NCI-H2029 (cell line): ENCODE data around the gene TAPBPL.
A peak's percentile ranks its signal among the peaks of the same experiment; 100 is the strongest.
"Not testable (repeated sequence)": the region's sequence is repeated elsewhere in the genome, so short reads cannot be mapped to it uniquely, and the experiment has no call there.

Experiments
- DNase-seq: peaks from one replicate; lab custom pipeline; 2025; lab: John Stamatoyannopoulos, UW

Gene TAPBPL, protein sequence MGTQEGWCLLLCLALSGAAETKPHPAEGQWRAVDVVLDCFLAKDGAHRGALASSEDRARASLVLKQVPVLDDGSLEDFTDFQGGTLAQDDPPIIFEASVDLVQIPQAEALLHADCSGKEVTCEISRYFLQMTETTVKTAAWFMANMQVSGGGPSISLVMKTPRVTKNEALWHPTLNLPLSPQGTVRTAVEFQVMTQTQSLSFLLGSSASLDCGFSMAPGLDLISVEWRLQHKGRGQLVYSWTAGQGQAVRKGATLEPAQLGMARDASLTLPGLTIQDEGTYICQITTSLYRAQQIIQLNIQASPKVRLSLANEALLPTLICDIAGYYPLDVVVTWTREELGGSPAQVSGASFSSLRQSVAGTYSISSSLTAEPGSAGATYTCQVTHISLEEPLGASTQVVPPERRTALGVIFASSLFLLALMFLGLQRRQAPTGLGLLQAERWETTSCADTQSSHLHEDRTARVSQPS

DNA sequence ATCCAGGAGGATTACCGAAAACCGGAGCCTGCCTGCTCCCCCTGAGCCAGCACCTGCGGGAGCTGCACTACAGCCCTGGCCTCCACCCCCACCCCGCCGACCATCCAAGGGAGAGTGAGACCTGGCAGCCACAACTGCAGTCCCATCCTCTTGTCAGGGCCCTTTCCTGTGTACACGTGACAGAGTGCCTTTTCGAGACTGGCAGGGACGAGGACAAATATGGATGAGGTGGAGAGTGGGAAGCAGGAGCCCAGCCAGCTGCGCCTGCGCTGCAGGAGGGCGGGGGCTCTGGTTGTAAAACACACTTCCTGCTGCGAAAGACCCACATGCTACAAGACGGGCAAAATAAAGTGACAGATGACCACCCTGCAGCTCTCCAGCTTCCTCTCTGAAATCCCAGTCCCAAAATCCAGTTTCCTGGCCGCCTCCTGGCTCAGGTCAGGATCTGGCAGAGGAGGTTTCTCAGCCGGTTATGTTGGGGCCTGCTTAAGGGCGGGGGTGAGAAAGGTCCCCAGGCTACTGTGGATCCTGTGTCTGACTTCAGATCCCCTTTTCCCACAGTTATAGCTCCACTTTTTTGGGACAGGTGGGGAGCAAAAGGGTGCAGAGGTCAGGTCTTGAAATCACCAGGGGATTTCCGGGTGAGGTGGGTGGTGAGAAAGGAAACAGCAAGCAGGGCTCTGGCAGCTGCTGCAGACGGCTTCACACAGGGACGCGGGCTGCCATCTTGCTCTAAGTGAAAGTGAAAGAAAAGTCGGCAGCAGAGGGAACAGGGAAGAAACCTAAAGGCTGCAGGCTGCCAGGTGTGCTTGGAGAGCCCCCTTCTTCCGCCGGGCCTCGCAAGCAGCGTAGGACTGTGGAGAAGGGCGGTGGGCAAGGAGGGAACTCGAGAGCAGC is at the start of gene TAPBPL:
TAPBPL (plus strand) TSS at position 695 of the 897 bp plus-strand sequence. CDS start 207 bp downstream, outside the sequence.
- peak; percentile 96 for DNase-seq

DNA sequence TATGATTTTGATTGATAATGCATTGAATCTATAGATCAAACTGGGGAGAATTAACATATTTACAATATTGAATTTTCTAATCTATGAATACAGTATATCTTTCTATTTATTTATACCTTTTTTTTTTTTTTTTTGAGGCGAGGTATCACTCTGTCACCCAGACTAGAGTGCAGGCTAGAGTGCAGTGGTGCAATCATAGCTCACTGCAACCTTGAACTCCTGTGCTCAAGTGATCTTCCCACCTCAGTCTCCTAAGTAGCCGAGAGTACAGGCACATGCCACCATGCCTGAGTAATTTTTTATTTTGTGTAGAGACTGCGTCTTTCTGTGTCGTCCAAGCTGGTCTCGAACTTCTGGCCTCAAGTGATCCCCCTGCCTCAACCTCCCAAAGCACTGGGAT is 47.5 kb upstream of the TAPBPL start:
- no peak for DNase-seq

DNA sequence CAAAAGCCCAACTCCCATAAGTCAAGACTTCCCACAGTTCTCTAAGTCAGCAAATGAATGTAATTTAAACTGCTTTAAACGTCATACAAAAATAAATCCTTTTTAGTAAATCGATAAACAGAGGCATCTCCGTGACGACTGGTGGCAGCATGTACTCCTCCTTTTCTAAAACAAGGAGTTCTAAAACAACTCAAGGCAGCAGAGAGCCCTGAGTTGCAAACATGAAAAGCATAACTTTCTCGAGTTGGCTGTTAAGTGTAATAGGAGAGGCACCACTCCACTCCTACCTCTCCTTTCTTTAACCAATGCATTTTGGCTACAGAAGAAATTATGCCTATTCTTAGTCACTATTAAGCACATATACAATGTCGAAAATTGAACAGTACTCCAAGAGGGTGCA is 45.9 kb upstream of the TAPBPL start:
- DNase-seq, result no peak

DNA sequence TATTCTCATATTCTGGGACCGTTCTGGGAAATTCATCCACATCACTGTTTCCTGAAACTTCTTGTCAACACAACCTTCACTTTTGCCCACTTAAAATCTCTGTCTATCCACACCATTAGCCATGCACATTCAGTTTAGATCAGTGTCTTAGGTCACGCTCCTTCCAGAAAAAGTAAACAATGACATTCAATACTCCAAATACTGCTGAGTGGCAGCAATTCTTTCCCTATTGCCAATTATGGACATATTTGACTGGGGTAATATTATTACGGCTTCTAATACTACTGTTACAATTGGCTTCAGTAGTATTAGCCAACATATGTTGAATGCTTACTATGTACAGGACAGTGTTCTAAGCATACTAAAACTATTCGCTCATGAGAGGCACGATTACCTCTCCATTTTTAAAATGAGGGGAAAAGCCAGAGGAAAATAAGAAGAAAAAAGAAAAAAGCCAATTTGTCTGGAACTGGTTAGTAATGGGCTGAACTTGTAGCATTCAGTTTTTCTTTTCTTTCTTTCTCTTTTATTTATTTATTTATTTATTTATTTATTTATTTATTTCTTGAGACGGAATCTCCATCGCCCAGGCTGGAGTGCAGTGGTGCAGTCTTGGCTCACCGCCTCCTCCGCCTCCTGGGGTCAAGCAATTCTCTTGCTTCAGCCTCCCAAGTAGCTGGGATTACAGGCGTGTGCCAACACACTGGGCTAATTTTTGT is 44.4 kb upstream of the TAPBPL start:
- DNase-seq, result peak; percentile 23

DNA sequence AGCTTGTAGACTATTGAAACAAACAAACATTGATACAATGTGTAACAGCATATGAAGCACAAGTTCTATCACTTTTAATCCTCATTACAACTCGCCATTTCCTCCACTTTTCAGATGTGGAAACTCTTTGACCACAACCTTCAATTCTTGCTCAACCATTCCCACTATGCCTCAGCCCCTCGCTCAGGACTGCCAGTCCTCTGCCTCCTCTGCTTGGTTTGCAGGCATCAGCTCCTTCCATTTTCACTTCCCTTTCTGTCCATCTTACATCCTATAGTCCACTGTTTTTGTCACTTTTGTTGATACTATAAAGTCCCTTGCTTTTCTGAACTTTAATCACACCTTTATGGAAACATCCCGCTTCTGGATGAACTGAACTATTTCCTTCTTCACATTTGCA is 35.2 kb upstream of the TAPBPL start:
- DNase-seq, result no peak

DNA sequence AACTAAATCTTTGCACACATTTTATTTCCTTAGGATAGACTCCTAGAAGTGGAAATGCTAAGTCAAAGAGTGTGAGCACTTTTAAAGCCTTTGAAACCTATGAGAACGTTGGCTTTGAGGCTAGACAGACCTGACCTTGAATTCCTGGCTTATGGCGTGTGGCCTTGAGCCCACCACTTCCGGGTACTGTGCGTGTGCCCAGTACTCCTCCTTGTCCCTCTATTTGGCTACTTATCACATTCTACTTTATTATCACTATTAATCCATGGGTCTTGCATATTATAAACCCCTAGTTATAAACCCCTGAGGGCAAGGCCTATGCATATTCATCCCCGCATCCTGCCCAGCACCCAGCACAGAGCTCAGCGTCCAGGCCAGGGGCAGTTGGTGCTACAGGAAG is 33.0 kb upstream of the TAPBPL start:
- no peak for DNase-seq

DNA sequence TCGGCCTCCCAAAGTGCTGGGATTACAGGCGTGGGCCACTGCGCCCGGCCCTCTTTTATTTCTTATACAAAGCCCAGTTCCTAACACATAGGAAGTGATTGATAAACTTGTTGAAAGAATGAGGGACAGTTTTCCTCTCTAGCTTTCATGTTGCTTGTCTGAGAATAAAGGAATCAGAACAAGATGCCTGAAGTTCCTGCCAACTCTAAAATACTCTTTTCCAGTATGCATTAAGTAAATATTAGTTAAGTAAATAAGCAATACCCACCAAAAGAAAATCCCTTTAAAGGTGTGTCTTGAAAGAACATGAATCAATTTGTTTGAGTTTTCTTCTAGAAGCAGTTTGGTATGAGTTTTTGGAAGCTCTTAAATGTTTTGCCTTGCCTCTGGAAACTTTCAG is 31.5 kb upstream of the TAPBPL start:
- DNase-seq, result no peak

DNA sequence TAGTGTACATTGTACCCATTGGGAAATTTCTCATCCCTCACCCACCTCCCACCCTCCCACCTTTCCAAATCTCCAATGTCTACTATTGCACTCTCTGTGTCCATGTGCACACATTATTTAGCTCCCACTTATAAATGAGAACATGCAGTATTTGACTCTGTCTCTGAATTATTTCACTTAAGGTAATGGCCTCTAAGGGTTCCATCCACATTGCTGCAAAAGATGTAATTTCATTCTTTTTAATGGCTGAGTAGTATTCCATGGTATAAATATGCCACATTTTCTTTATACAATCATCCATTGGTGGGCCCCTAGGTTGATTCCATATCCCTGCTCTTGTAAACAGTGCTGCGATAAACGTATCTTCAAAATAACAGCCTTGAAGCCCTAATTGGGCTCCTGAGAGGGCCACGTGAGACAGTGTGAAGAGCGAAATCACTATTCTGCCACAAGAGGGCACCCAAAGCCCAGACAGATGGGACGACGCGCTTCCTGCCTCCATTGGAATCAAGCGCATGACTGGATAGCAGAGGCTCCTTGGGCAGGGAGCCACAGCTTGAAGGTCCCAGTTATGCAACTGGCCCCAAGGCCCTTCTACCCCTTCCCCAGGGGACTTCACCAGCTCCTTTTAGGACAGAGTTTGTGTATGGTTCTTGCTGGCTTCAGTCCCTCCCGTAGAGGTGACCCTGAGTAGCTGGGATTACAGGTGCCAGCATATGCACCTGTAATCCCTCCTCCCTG is 28.4 kb upstream of the TAPBPL start:
- peak; percentile 92 for DNase-seq

DNA sequence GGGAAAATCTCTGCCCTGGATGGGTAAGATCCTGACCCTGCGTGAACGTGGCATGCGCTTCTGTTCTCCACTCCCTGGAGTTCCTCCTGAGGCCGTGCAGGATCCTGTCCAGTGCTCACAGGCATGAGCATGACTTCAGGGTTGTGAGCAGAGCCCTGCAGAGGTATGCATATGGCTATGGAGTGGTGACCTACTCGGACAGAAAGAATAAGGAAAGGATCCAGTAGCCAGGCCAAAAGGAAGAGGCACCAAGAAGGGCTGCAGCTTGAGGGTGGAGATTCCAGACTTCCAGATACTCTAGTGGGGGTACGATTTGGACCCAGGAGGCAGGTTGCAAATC is 27.9 kb upstream of the TAPBPL start:
- no peak for DNase-seq

DNA sequence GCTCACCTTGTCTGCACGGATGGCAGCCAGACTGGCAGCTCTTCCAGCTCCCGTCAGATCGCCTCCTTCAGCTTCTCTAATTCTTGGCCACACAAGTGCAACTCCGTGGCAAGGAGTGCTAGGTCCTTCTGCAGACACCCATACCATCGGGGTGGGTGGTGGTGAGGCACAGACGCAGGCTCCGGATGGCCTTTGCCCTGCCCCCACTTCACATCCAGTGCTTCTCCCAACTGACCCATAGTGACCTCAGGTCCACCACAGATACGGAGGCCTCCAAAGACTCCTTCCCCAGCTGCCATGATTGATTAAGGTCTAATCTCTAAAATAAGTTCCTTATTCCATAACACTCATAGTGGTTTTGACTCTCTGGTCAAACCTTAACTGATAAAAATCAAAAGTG is 27.0 kb upstream of the TAPBPL start:
- no peak for DNase-seq

DNA sequence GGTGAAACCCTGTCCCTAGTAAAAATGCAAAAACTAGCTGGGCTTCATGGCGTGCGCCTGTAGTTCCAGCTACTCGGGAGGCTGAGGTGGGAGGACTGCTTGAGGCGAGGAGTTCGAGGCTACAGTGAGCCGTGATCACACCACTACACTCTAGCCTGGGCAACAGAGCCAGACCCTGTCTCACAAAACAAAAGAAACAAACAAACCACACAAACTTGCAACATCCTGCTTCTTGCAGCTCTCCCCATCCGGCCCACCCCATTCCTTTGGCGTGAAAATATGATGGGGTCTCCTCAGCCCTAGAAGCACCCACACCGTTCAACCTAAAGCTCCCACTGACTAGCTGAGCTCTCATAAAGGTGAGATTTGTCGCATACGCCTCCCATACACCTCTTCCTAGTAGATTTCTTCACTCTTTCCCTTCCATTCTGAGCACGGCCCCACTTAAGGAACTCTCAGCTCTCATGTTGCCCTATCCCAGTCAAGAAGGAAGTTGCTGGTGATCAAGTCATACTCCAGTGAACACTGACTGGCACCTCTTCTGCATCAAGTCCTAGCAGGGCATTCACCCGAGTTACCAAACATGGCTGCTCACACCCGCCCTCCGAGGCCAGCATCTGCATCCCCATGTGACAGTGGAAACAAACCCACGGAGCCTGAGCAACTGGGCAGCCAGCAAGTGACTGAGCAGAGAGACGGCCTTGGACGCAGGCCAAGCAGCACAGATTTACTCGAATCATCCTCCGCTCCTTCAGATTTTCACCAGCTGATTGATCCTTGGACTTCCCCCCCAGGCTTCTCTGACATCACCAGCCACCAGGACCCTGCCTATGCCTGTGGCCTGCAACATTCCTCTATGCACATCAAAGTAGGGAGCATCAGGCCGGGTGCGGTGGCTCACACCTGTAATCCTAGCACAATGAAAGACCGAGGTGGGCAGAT is 26.0 kb upstream of the TAPBPL start:
- no peak for DNase-seq

DNA sequence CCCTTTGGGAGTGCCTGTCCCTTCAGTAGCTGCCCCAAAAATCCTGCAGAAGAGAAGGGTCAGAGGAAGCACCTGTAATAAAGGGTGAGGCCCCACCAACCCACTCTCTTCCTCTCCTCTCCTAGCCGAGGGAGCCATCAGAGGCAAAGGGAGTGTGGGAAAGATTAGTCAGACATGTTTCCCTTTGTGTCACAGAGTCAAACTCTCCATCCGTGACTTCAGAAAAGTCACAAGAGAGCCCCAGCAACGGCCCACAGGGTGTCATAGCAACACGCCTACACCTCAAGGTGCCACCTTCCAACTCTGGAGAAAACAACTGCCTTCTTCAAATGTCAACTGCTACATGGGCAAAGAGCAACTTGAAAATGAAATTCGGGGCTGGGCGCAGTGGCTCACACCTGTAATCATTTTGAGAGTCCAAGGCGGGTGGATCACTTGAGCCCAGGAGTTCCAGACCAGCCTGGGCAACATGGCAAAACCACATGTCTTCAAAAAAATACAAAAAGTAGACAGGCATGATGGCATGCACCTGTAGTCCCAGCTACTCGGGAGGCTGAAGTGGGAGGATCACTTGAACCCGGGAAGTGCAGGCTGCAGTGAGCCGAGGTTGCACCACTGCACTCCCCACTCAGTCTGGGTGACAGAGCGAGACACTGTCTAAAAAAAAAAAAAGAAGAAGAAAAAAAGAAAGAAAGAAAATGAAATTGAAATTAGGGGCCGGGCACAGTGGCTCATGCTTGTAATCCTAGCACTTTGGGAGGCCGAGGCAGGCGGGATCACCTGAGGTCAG is 24.8 kb upstream of the TAPBPL start:
- no peak for DNase-seq

DNA sequence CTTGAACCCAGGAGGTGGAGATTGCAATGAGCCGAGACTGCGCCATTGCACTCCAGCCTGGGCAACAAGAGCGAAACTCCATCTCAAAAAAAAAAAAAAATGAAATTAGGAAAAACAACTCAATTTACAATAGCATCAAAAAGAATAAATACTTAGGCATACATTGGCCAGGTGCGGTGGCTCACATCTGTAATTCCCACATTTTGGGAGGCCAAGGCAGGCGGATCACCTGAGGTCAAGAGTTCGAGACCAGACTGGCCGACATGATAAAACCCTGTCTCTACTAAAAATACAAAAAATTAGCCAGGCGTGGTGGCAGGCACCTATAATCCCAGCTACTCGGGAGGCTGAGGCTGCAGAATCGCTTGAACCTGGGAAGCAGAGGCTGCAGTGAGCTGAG is 24.0 kb upstream of the TAPBPL start:
- DNase-seq, result not testable (repeated sequence)

DNA sequence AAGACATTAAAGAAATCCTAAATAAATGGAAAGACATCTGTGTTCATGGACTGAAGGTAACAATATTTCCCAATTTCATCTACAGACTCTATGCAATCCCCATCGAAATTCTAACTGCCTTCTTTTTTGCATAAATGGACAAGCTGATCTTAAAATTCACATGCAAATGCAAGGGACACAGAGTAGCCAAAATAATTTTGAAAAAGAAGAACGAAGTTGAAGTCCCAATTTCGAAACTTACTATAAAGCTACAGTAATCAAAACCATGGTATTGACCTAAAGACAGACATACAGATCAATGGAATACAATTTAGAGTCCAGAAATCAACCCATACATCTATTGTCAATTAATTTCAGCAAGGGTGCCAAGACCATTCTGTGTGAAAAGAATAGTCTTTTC is 23.5 kb upstream of the TAPBPL start:
- DNase-seq, result no peak

DNA sequence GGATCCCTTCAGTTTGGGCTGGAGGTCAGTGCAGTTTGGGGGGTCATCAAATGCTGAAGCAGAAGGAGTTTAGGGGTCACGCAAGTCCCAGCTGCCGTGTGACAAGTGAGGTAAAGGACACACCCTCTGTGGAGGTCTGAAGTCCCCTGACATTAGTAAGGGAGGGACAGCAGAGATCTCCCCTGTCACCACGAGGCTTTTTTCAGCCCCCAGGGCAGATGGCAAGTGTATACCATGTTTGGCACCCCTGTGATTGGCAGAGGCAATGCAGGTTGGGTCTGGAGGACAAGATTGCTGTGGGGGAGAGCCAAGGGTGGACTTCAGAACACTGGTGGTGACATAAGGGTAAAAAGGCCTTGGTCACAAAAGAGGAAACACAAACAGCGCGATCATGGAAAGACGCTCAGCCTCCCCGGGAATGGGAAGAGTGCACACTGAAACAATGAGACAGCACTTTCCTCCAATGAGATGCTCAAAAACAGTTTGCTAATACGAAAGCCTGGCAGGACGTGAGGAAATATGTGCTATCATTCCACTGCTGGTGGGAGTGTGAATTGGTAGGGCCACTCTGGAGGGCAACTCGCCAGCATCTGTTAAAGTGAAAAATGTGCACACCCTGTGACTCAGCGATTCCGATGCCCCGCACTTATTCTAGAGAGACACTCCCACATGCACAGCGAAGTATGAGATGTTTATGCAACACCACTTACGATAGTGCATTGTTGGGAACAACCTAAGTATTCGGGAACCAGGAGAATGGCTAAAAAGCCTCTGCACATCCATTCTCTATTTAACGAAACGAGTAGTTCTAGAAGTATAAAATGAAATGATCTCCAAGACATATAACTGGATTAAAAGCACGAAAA is 21.5 kb upstream of the TAPBPL start:
- DNase-seq, result no peak

DNA sequence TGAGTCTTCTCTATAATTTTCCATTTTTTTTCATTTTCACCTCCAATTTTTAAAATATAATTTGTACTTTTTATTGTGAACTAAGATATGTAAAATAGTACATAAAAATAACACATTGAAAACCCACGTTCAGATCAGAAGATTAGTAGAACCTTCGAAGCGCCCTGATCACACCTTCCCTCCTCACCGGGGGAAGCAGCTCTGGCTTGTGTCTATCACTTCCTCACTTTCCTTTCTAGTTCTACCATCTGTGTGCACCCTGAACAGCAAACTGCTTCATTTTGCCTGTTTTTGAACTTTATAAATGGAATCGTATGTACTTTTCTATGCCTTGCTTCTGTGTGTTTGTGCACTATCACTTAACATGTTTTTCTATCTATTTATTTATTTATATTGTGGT is 18.9 kb upstream of the TAPBPL start:
- no peak for DNase-seq

DNA sequence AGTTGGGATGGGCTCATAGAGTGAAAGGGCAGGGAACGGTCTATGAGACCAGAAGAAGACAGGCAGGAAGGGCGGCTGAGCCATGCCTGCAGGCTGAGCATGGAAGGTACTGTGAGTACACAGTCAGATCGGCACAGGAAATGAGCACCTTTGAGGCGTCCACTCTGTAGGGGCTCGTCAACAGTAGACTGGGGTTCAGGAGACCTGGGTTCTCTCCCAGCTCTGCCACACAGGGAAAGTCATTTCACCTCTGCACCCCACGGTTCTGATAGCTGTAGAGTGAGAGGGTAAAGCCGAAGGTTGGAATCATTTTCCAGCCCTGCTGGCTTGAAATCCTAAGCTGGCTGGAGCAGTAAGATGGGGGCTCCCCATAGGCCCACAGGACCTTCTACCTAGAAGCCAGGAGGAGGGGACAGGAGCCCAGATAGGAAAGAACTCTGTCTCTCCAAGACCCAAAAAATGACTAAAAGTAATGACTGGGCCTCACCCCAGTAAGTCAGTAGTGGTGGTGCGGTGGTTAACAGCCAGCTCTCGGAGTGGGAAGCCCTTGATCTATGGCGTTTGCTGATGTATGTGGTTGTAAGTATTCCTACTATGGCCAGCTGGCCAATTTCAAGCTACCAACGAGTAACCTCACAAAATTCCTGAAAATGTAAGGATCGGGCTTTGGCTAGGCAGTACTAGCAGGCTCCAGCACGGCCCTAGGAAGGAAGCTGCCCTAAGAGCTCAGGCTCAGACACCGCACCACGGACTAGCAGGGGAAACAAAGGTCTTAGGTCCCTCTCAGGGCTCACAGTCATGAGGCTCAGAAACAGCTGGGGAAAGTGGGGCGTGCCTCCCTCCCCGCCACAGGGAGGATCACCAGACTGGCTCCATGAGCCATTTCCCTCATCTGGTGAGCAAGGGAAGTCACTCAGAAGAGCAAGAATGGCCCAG is 17.4 kb upstream of the TAPBPL start:
- DNase-seq, result no peak
